ENCODE data around the gene NRM.
"Not testable (repeated sequence)": the region's sequence is repeated elsewhere in the genome, so short reads cannot be mapped to it uniquely, and the experiment has no call there.

NRM gene

GRCh38 chr6:30690403-30691207 is at the start of gene NRM:
Gene NRM, minus strand, starts transcription at chr6:30690984. Its CDS starts 10 bp downstream, at chr6:30690974.
- DNase-seq, result peak; percentile 92

- no peak for DNase-seq
These were observed 49.7 kb upstream of the NRM start for GRCh38 chr6:30740540-30740870.

- DNase-seq, result no peak
These were observed 47.7 kb upstream of the NRM start for GRCh38 chr6:30738532-30738931.

GRCh38 chr6:30735668-30736314 is 45.0 kb upstream of the NRM start:
- no peak for DNase-seq

- DNase-seq, result no peak
These were observed 41.6 kb upstream of the NRM start for GRCh38 chr6:30732237-30732943.

- DNase-seq, result peak; percentile 39
These were observed 40.0 kb upstream of the NRM start for GRCh38 chr6:30730601-30731435.

GRCh38 chr6:30727920-30728553 is 37.3 kb upstream of the NRM start:
- DNase-seq, result peak; percentile 56

GRCh38 chr6:30726506-30727413 is 36.0 kb upstream of the NRM start:
- DNase-seq, result peak; percentile 45

GRCh38 chr6:30725713-30726505 is 35.1 kb upstream of the NRM start:
- DNase-seq, result peak; percentile 74

GRCh38 chr6:30724906-30725667 is 34.3 kb upstream of the NRM start:
- no peak for DNase-seq

- DNase-seq, result not testable (repeated sequence)
These were observed 33.3 kb upstream of the NRM start for GRCh38 chr6:30723843-30724741.

- DNase-seq, result not testable (repeated sequence)
These were observed 32.5 kb upstream of the NRM start for GRCh38 chr6:30723159-30723842.

GRCh38 chr6:30722280-30723112 is 31.7 kb upstream of the NRM start:
- DNase-seq, result peak; percentile 82

GRCh38 chr6:30722025-30722279 is 31.2 kb upstream of the NRM start:
- peak; percentile 27 for DNase-seq

GRCh38 chr6:30721198-30722024 is 30.6 kb upstream of the NRM start:
- peak; percentile 91 for DNase-seq

- peak; percentile 58 for DNase-seq
These were observed 30.0 kb upstream of the NRM start for GRCh38 chr6:30720738-30721197.
